Left lung (tissue), 10 donors: Measurements from ENCODE around the gene TBL3. TPM values are rescaled to one million over a fixed set of nuclear protein-coding genes. Genes with fewer than 3 reads are reported as not detected.

Experiments
- ATAC-seq: fragments of 200-7000 bp; cut with Tn5 transposase; one replicate; pipeline ENCODE4 v1.9.1; 2020; ENCODE audit warnings: moderate library complexity
- DNase-seq, 4 donors: peaks; one replicate each; pipeline ENCODE4 v3.0.0-alpha.2; 2013 to 2020
- H3K27ac ChIP-seq, 2 donors: fragments of 200-600 bp; sonication (generic) in 1 of 2; one replicate each; pipeline versions ENCODE4 v1.5.0 to v1.8.0; 2020 to 2021
- H3K27me3 ChIP-seq, 2 donors: fragments of 200-600 bp; sonication (generic) in 1 of 2; one replicate each; pipeline versions ENCODE4 v1.5.0 to v1.8.0; 2020 to 2021
- H3K36me3 ChIP-seq, 2 donors: fragments of 200-600 bp; sonication (generic) in 1 of 2; one replicate each; pipeline versions ENCODE4 v1.5.0 to v1.8.0; 2020 to 2021
- H3K4me1 ChIP-seq, 2 donors: fragments of 200-600 bp; one replicate each; pipeline ENCODE4 v1.8.0; 2021
- H3K4me3 ChIP-seq, 2 donors: fragments of 200-600 bp; sonication (generic) in 1 of 2; one replicate each; pipeline versions ENCODE4 v1.5.0 to v1.8.0; 2020 to 2021; ENCODE audit warnings: mild to moderate bottlenecking in 1 of 2
- H3K9me3 ChIP-seq, 2 donors: fragments of 200-600 bp; sonication (generic) in 1 of 2; one replicate each; pipeline versions ENCODE4 v1.5.0 to v1.8.0; 2020 to 2021
- CTCF ChIP-seq, 2 donors: fragments of 200-600 bp; sonication (generic) in 1 of 2; IDR thresholded peaks; one replicate each; pipeline versions ENCODE4 v1.5.0 to v1.8.0; 2021; ENCODE audit warnings: antibody characterized with exemption in 2 of 2
- intact Hi-C, 2 donors: fragments of 100-400 bp; cut with DNase I; formaldehyde crosslinking; loops; one replicate each; pipeline versions ENCODE4 v1.11.2 to v1.14.2; 2022
- polyA plus RNA-seq, 6 donors: library from polyadenylated mRNA; unstranded; fragments of 120-200 nt; gene quantifications; one replicate each; pipeline ENCODE4 v1.2.1, GENCODE V29; 2013; ENCODE audit not compliant: insufficient read length in 6 of 6
- total RNA-seq, 2 donors: library from RNA; stranded (reverse); fragmentation: NEBNext Ultra II Directional; extraction: Animal tissue kit (Norgen Biotek cat#: 25700); gene quantifications; one replicate each; pipeline ENCODE4 v1.2.1, GENCODE V29; 2021
- donor health status: DM: no; HTN: yes; CAD: no.
- donor health status: DM: no; HTN: no; CAD: no.

Gene TBL3
- total and polyA plus RNA-seq, 8 donors: 25.8 to 38.8 (median 31.0) TPM

GRCh38 chr16:2002406-2003230, 30.8 kb downstream of the TBL3 start:
- intact Hi-C loops: no loop called here
- Histone ChIP-seq H3K4me3 (no peak overlapping the region), H3K27ac (no peak overlapping the region), H3K27me3 (no peaks in the 10 kb centered on the region), H3K9me3 (no peaks in the 10 kb centered on the region), H3K36me3 (peaks cover 0 to 59% of the 10 kb centered on the region in 2 donors), H3K4me1 (peaks cover 19 to 43% of the 10 kb centered on the region in 2 donors)
- DNase-seq (peak in 1 of 4 donors; percentile 71), ATAC-seq (no peak)
- TF ChIP-seq CTCF (IDR thresholded peaks at IDR 0.05): no peak

- no peak for TF ChIP-seq CTCF (IDR thresholded peaks at IDR 0.05)
- no peak for DNase-seq
Observed at GRCh38 chr16:2003231-2003826, 31.5 kb downstream of the TBL3 start.

GRCh38 chr16:2003827-2004641, 32.2 kb downstream of the TBL3 start:
- Histone ChIP-seq H3K36me3 (peaks cover 0 to 45% of the 10 kb centered on the region in 2 donors), H3K4me3 (no peak overlapping the region), H3K4me1 (peaks cover 32 to 58% of the 10 kb centered on the region in 2 donors), H3K9me3 (no peaks in the 10 kb centered on the region), H3K27me3 (no peaks in the 10 kb centered on the region), H3K27ac (no peak overlapping the region)
- TF ChIP-seq CTCF (IDR thresholded peaks at IDR 0.05): peak; percentile 85 to 93
- ATAC-seq (peak; percentile 93), DNase-seq (peak in 3 of 4 donors; percentile 87 to 97 (median 91))
- intact Hi-C loops: no loop called here

More at GRCh38 chr16:2003231-2003826, 31.5 kb downstream of the TBL3 start:
- no peak overlapping the region for H3K4me3 ChIP-seq
- peaks cover 27 to 51% of the 10 kb centered on the region in 2 donors for H3K4me1 ChIP-seq
- H3K27me3 ChIP-seq: no peaks in the 10 kb centered on the region
- intact Hi-C loops: no loop called here
- H3K27ac ChIP-seq: no peak overlapping the region
- ATAC-seq: no peak
- peaks cover 0 to 52% of the 10 kb centered on the region in 2 donors for H3K36me3 ChIP-seq
- H3K9me3 ChIP-seq: no peaks in the 10 kb centered on the region

- Histone ChIP-seq H3K36me3 (peaks cover 0 to 36% of the 10 kb centered on the region in 2 donors), H3K4me1 (peaks cover 32 to 59% of the 10 kb centered on the region in 2 donors), H3K27ac (no peak overlapping the region), H3K9me3 (no peaks in the 10 kb centered on the region), H3K27me3 (no peaks in the 10 kb centered on the region), H3K4me3 (no peak overlapping the region)
- no peak for TF ChIP-seq CTCF (IDR thresholded peaks at IDR 0.05)
- DNase-seq (no peak), ATAC-seq (no peak)
- intact Hi-C loops: no loop called here
Observed at GRCh38 chr16:2004795-2005517, 33.1 kb downstream of the TBL3 start.
